ENCODE measurements around the gene FRMD5. TPM values are rescaled to one million over a fixed set of nuclear protein-coding genes. Genes with fewer than 3 reads are reported as not detected.
A peak's percentile ranks its signal among the peaks of the same experiment; 100 is the strongest.

Gene FRMD5
- total RNA-seq, 1 experiment from 2014 or later = 17.4 TPM

DNA sequence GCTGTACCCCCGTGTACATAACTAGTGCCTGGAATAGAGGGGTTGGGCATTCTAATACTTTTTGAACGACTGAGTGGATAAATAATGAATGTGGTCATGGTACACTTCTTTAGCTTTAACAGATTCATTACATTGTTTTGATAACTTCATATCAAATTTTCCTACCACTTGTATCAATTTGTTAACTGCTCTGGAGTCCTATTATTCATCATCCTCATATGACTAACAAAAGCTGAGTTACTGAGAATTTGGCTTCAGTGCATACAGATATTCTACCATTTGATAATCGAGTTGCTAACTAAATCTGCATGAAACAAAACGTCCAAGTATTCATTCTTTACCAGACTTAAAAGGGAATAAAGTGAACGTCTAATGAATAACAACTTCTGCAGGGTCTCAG is 31.7 kb downstream of the FRMD5 start:
- H3K4me1 Mint-ChIP-seq (ENCODE audit: low read depth, unreplicated experiment) = peaks cover 29% of the 10 kb centered on the region
- H3K27ac Mint-ChIP-seq (ENCODE audit: unreplicated experiment) = peak overlapping the region; percentile 72
- POLR2A ChIA-PET = interaction anchor here (0.6 kb wide), 1 partner anchor 113 kb away, joined by 13 read pairs; no protein-coding TSS in a partner anchor
- BruUV-seq (replicated peaks) = no TSS peak
- no peaks in the 10 kb centered on the region for H3K9me3 ChIP-seq
- peaks cover 32% of the 10 kb centered on the region for H3K4me1 ChIP-seq
- no peaks in the 10 kb centered on the region for H3K9me3 Mint-ChIP-seq (ENCODE audit: unreplicated experiment)
- TF ChIP-seq, protein P1, sequence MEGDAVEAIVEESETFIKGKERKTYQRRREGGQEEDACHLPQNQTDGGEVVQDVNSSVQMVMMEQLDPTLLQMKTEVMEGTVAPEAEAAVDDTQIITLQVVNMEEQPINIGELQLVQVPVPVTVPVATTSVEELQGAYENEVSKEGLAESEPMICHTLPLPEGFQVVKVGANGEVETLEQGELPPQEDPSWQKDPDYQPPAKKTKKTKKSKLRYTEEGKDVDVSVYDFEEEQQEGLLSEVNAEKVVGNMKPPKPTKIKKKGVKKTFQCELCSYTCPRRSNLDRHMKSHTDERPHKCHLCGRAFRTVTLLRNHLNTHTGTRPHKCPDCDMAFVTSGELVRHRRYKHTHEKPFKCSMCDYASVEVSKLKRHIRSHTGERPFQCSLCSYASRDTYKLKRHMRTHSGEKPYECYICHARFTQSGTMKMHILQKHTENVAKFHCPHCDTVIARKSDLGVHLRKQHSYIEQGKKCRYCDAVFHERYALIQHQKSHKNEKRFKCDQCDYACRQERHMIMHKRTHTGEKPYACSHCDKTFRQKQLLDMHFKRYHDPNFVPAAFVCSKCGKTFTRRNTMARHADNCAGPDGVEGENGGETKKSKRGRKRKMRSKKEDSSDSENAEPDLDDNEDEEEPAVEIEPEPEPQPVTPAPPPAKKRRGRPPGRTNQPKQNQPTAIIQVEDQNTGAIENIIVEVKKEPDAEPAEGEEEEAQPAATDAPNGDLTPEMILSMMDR (IDR thresholded peaks at IDR 0.05; ENCODE audit: insufficient read depth in 1 of 2, low read depth in 1 of 2, low read length in 1 of 2, severe bottlenecking in 1 of 2, unreplicated experiment in 1 of 2) = no peak
- no peak overlapping the region for H3K4me3 ChIP-seq (ENCODE audit: low read depth, low read length)
- DNase-seq = no peak
- H3K4me3 Mint-ChIP-seq (ENCODE audit: unreplicated experiment) = no peak overlapping the region
- peaks cover 12% of the 10 kb centered on the region for H3K36me3 Mint-ChIP-seq (ENCODE audit: insufficient read depth, unreplicated experiment)
- H3K27me3 ChIP-seq (replicated peaks; ENCODE audit: control insufficient read depth, insufficient read depth, low read length) = no peaks in the 10 kb centered on the region
- CTCF ChIA-PET = no interaction called here
- H3K27me3 Mint-ChIP-seq (ENCODE audit: insufficient read depth, unreplicated experiment) = no peaks in the 10 kb centered on the region
- no peaks in the 10 kb centered on the region for H3K36me3 ChIP-seq (ENCODE audit: control insufficient read depth, insufficient read depth, low read length)
- intact Hi-C loops (cut with micrococcal nuclease; ENCODE audit: unreplicated experiment) = loop anchor here (1.0 kb wide), 1 partner anchor 30 kb away; no protein-coding TSS in a partner anchor

DNA sequence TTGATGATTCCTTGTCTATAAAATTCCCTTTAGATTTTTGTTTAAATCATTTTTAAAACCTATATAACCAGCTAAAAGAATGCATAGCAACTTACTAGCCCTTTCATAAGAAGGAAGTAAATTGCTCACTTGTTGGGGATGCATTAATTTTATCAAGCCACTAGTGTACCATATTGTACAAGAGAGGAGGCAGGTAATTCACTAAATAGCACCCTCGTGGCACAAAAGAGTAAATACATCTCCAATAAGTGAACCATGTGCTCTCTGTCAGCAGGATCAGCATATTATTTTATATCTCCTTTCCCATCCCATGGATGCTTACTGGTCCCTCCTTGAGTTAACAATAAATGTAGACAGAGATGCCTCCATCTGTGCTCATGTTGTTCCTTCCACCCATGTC is 34.3 kb downstream of the FRMD5 start:
- Histone ChIP-seq H3K36me3 (ENCODE audit: control insufficient read depth, insufficient read depth, low read length) (no peaks in the 10 kb centered on the region), H3K27me3 (replicated peaks; ENCODE audit: control insufficient read depth, insufficient read depth, low read length) (no peaks in the 10 kb centered on the region), H3K4me3 (ENCODE audit: low read depth, low read length) (no peak overlapping the region), H3K9me3 (no peaks in the 10 kb centered on the region), H3K4me1 (peaks cover 55% of the 10 kb centered on the region)
- no peak overlapping the region for H3K4me3 Mint-ChIP-seq (ENCODE audit: unreplicated experiment)
- intact Hi-C loops (cut with micrococcal nuclease; ENCODE audit: unreplicated experiment) = no loop called here
- ChIA-PET CTCF (no interaction called here), POLR2A (no interaction called here)
- H3K9me3 Mint-ChIP-seq (ENCODE audit: unreplicated experiment) = no peaks in the 10 kb centered on the region
- H3K27ac Mint-ChIP-seq (ENCODE audit: unreplicated experiment) = peak overlapping the region; percentile 15
- H3K4me1 Mint-ChIP-seq (ENCODE audit: low read depth, unreplicated experiment) = peaks cover 35% of the 10 kb centered on the region
- H3K36me3 Mint-ChIP-seq (ENCODE audit: insufficient read depth, unreplicated experiment) = peaks cover 12% of the 10 kb centered on the region
- no peaks in the 10 kb centered on the region for H3K27me3 Mint-ChIP-seq (ENCODE audit: insufficient read depth, unreplicated experiment)
- DNase-seq = no peak
- no TSS peak for BruUV-seq (replicated peaks)
- TF ChIP-seq, protein P1 (IDR thresholded peaks at IDR 0.05; ENCODE audit: insufficient read depth in 1 of 2, low read depth in 1 of 2, low read length in 1 of 2, severe bottlenecking in 1 of 2, unreplicated experiment in 1 of 2) = no peak

DNA sequence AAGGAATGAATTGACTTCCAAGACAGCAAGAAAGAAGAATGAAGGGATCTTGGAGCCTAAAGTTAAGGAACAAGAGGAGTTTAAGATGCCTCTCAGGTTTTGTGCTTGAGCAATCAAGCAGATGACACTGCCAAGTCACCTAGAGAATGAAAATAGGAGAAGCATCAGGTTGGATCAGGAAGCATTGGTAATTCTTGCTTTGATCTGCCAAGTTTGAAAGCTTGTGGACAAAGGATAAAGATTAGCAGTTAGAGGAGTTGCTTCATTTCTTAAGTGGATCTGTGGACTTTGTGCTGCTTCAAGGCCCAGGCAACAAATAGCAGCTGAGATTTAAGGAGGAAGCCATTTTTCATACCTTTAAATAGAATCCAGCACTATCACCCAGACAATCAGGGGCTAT is 35.6 kb downstream of the FRMD5 start:
- H3K4me1 ChIP-seq = peaks cover 58% of the 10 kb centered on the region
- H3K27me3 ChIP-seq (replicated peaks; ENCODE audit: control insufficient read depth, insufficient read depth, low read length) = no peaks in the 10 kb centered on the region
- no peaks in the 10 kb centered on the region for H3K9me3 Mint-ChIP-seq (ENCODE audit: unreplicated experiment)
- peak overlapping the region; percentile 20 for H3K4me3 Mint-ChIP-seq (ENCODE audit: unreplicated experiment)
- intact Hi-C loops (cut with micrococcal nuclease; ENCODE audit: unreplicated experiment) = loop anchor here (1.0 kb wide), 1 partner anchor 36 kb away; the partner anchor contains the start of gene FRMD5
- H3K36me3 Mint-ChIP-seq (ENCODE audit: insufficient read depth, unreplicated experiment) = peaks cover 12% of the 10 kb centered on the region
- BruUV-seq (replicated peaks) = no TSS peak
- H3K4me1 Mint-ChIP-seq (ENCODE audit: low read depth, unreplicated experiment) = peaks cover 35% of the 10 kb centered on the region
- H3K4me3 ChIP-seq (ENCODE audit: low read depth, low read length) = no peak overlapping the region
- peak; percentile 51 to 63 for DNase-seq
- no peaks in the 10 kb centered on the region for H3K9me3 ChIP-seq
- no peaks in the 10 kb centered on the region for H3K27me3 Mint-ChIP-seq (ENCODE audit: insufficient read depth, unreplicated experiment)
- H3K36me3 ChIP-seq (ENCODE audit: control insufficient read depth, insufficient read depth, low read length) = no peaks in the 10 kb centered on the region
- ChIA-PET CTCF (interaction anchor here (0.7 kb wide), 1 partner anchor 42 kb away, joined by 3 read pairs; no protein-coding TSS in a partner anchor), POLR2A (no interaction called here)
- H3K27ac Mint-ChIP-seq (ENCODE audit: unreplicated experiment) = peak overlapping the region; percentile 87
- TF ChIP-seq, protein P1 (IDR thresholded peaks at IDR 0.05; ENCODE audit: insufficient read depth in 1 of 2, low read depth in 1 of 2, low read length in 1 of 2, severe bottlenecking in 1 of 2, unreplicated experiment in 1 of 2) = no peak
